HL-60/S4 treated with retinoic acid at 250 ng/mL for 4 days and 3 days (cell line): ENCODE results near the gene NAV2.

Experiments used
- in situ Hi-C: fragments of 300-500 bp; cut with MboI; formaldehyde crosslinking; loops from 2 replicates; pipeline ENCODE4 v1.7.0; 2022; ENCODE audit warnings: low sequenced_read_pairs

NAV2 gene

GRCh38 chr11:19962801-19963175, 250.2 kb downstream of the NAV2 start:
- in situ Hi-C loops, result no loop called here

- in situ Hi-C loops, result no loop called here
Observed at GRCh38 chr11:19963697-19964387, 251.2 kb downstream of the NAV2 start.

GRCh38 chr11:19966441-19966840, 253.8 kb downstream of the NAV2 start:
- in situ Hi-C loops, result no loop called here

GRCh38 chr11:19966927-19967326, 254.3 kb downstream of the NAV2 start:
- in situ Hi-C loops, result no loop called here

- in situ Hi-C loops, result no loop called here
Observed at GRCh38 chr11:19967787-19968186, 255.2 kb downstream of the NAV2 start.

- in situ Hi-C loops, result no loop called here
Observed at GRCh38 chr11:19968860-19969259, 256.2 kb downstream of the NAV2 start.

GRCh38 chr11:19970944-19971343, 258.3 kb downstream of the NAV2 start:
- in situ Hi-C loops, result no loop called here

GRCh38 chr11:19972091-19972490, 259.5 kb downstream of the NAV2 start:
- in situ Hi-C loops, result no loop called here

- in situ Hi-C loops, result no loop called here
Observed at GRCh38 chr11:19972651-19973050, 260.0 kb downstream of the NAV2 start.

- in situ Hi-C loops, result no loop called here
Observed at GRCh38 chr11:19973136-19973635, 260.5 kb downstream of the NAV2 start.

- in situ Hi-C loops, result no loop called here
Observed at GRCh38 chr11:19974886-19975285, 262.2 kb downstream of the NAV2 start.

- in situ Hi-C loops, result no loop called here
Observed at GRCh38 chr11:19975414-19975990, 262.9 kb downstream of the NAV2 start.

GRCh38 chr11:19976281-19976941, 263.8 kb downstream of the NAV2 start:
- in situ Hi-C loops, result no loop called here

GRCh38 chr11:19977941-19978340, 265.3 kb downstream of the NAV2 start:
- in situ Hi-C loops, result no loop called here

- in situ Hi-C loops, result no loop called here
Observed at GRCh38 chr11:19978668-19979518, 266.3 kb downstream of the NAV2 start.

- in situ Hi-C loops, result no loop called here
Observed at GRCh38 chr11:19979519-19979845, 266.8 kb downstream of the NAV2 start.

GRCh38 chr11:19980388-19980787, 267.8 kb downstream of the NAV2 start:
- in situ Hi-C loops, result no loop called here

- in situ Hi-C loops, result no loop called here
Observed at GRCh38 chr11:19980957-19981669, 268.5 kb downstream of the NAV2 start.

GRCh38 chr11:19982774-19983495, 270.3 kb downstream of the NAV2 start:
- in situ Hi-C loops, result no loop called here
